NB4 (cell line): Measurements from ENCODE around the gene CDHR3.
"Not testable (repeated sequence)": the region's sequence is repeated elsewhere in the genome, so short reads cannot be mapped to it uniquely, and the experiment has no call there.

ENCODE experiments used
- DNase-seq: peaks from one replicate; pipeline ENCODE4 v3.0.0; 2010; ENCODE audit warnings: low read depth
- H3K4me3 ChIP-seq: one replicate; pipeline ENCODE4 v1.5.1; 2011; ENCODE audit warnings: mild to moderate bottlenecking, low read depth, low read length, moderate library complexity
- CTCF ChIP-seq: IDR thresholded peaks from one replicate; pipeline ENCODE4 v1.5.1; 2012; ENCODE audit warnings: low read depth, low read length
- MAX ChIP-seq: IDR thresholded peaks from 2 replicates; pipeline ENCODE4 v1.6.1; 2011; ENCODE audit warnings: low read depth, low read length
- MYC ChIP-seq: IDR thresholded peaks from 2 replicates; pipeline ENCODE4 v1.6.1; 2011; ENCODE audit warnings: low read depth, low read length
- POLR2A ChIP-seq: IDR thresholded peaks from 2 replicates; pipeline ENCODE4 v1.6.1; 2011; ENCODE audit warnings: mild to moderate bottlenecking; ENCODE audit not compliant: insufficient read length; ENCODE audit errors: extremely low read depth

CDHR3 gene

GRCh38 chr7:105980645-105981396 lies 17.8 kb downstream of the CDHR3 start:
- no peak for TF ChIP-seq MYC
- no peak for TF ChIP-seq CTCF
- TF ChIP-seq MAX, result no peak
- no peak for TF ChIP-seq POLR2A
- H3K4me3 ChIP-seq, result no peak overlapping the region
- DNase-seq, result no peak

- H3K4me3 ChIP-seq, result no peak overlapping the region
- TF ChIP-seq MYC (no peak), CTCF (no peak), POLR2A (no peak), MAX (no peak)
- DNase-seq, result no peak
These were observed 19.3 kb downstream of the CDHR3 start for GRCh38 chr7:105982388-105982787.

GRCh38 chr7:105984808-105985207 lies 21.7 kb downstream of the CDHR3 start:
- DNase-seq, H3K4me3 ChIP-seq: not testable (repeated sequence)

GRCh38 chr7:105985229-105985628 lies 22.2 kb downstream of the CDHR3 start:
- H3K4me3 ChIP-seq, result no peak overlapping the region
- TF ChIP-seq POLR2A, result no peak
- TF ChIP-seq CTCF, result no peak
- TF ChIP-seq MAX, result no peak
- no peak for TF ChIP-seq MYC
- no peak for DNase-seq

- no peak overlapping the region for H3K4me3 ChIP-seq
- no peak for DNase-seq
- TF ChIP-seq MAX (no peak), CTCF (no peak), POLR2A (no peak), MYC (no peak)
These were observed 22.7 kb downstream of the CDHR3 start for GRCh38 chr7:105985672-105986215.

- TF ChIP-seq MYC (no peak), POLR2A (no peak), CTCF (no peak), MAX (no peak)
- no peak overlapping the region for H3K4me3 ChIP-seq
- DNase-seq, result no peak
These were observed 24.0 kb downstream of the CDHR3 start for GRCh38 chr7:105987046-105987445.
